SJCRH30 (cell line): ENCODE data around the gene NDUFS7. TPM values are rescaled to one million over a fixed set of nuclear protein-coding genes. Genes with fewer than 3 reads are reported as not detected.

Source experiments
- DNase-seq, 2 experiments: peaks; one replicate each; pipeline ENCODE4 v3.0.0-alpha.2; 2015 to 2020
- H3K27ac ChIP-seq: fragments of 250-450 bp; sonication (Bioruptor Pico); 2 replicates; pipeline ENCODE4 v1.5.1; 2020; ENCODE audit warnings: mild to moderate bottlenecking, moderate library complexity
- H3K27me3 ChIP-seq: fragments of 250-450 bp; sonication (Bioruptor Pico); 2 replicates; pipeline ENCODE4 v1.5.1; 2020; ENCODE audit warnings: mild to moderate bottlenecking, moderate library complexity
- H3K36me3 ChIP-seq: fragments of 250-450 bp; sonication (Bioruptor Pico); 2 replicates; pipeline ENCODE4 v1.5.1; 2020; ENCODE audit warnings: mild to moderate bottlenecking, moderate library complexity
- H3K4me1 ChIP-seq: fragments of 250-450 bp; sonication (Bioruptor Pico); 2 replicates; pipeline ENCODE4 v1.5.1; 2020; ENCODE audit warnings: mild to moderate bottlenecking, moderate library complexity
- H3K4me3 ChIP-seq: fragments of 250-450 bp; sonication (Bioruptor Pico); 2 replicates; pipeline ENCODE4 v1.5.1; 2020; ENCODE audit warnings: mild to moderate bottlenecking, moderate library complexity
- H3K9me3 ChIP-seq: fragments of 250-450 bp; sonication (Bioruptor Pico); replicated peaks from 2 replicates; pipeline ENCODE4 v1.5.1; 2020; ENCODE audit warnings: mild to moderate bottlenecking, moderate library complexity
- total RNA-seq: library from RNA; depleted of rRNA; stranded (reverse); fragments of >200 nt; shearing (Covaris generic); gene quantifications from 2 replicates; pipeline ENCODE4 v1.2.3, GENCODE V29; 2014

NDUFS7 gene
- total RNA-seq, 1 experiment from 2014 or later: 31.4 TPM

DNA sequence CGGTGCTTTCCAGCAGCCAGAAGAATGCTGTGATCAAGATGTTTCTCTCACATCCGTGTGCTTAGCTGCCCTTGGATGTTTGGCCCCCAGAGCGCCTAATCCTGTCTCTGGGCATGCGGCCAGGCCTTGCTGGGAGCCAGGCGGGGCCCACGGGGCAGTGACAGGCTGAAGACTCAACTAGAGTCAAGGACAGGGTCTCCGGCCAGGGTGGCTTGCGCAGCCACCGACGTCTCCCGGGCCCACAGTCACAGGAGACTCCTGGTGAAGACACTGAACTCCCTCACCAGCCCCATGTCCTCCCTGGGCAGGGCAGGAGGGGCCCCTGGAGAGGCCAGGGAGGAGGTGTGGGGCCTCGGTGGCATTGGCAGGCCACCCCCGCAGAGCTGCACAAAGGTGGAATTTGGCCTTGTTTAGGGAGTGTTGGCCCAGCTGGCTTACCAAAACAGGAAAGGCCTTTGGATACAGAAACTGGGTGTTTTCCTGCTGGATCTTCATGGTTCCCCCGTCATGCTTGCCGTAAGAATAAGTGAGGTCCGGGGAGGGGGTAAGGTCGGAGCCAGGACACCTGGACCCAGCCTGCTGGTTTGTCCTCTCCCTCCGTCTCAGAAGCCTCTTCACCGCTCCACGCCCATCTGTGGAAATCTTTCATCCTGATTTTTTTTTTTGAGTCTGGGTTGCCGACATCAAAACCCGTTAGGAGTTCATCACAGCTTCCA is 10.0 kb upstream of the NDUFS7 start:
- H3K4me3 ChIP-seq: no peak overlapping the region
- H3K9me3 ChIP-seq: no peaks in the 10 kb centered on the region
- H3K27ac ChIP-seq: no peak overlapping the region
- no peaks in the 10 kb centered on the region for H3K27me3 ChIP-seq
- DNase-seq: peak; percentile 56
- H3K4me1 ChIP-seq: peaks cover 5% of the 10 kb centered on the region; the same call in 1 of the 2 replicates
- H3K36me3 ChIP-seq: peaks cover 38% of the 10 kb centered on the region

- Histone ChIP-seq H3K27me3 (no peaks in the 10 kb centered on the region), H3K36me3 (peaks cover 36% of the 10 kb centered on the region), H3K27ac (no peak overlapping the region), H3K4me1 (peaks cover 5% of the 10 kb centered on the region; the same call in 1 of the 2 replicates), H3K4me3 (no peak overlapping the region), H3K9me3 (no peaks in the 10 kb centered on the region)
- DNase-seq: no peak
Observed at GRCh38 chr19:1374250-1374577, 9.5 kb upstream of the NDUFS7 start.

DNA sequence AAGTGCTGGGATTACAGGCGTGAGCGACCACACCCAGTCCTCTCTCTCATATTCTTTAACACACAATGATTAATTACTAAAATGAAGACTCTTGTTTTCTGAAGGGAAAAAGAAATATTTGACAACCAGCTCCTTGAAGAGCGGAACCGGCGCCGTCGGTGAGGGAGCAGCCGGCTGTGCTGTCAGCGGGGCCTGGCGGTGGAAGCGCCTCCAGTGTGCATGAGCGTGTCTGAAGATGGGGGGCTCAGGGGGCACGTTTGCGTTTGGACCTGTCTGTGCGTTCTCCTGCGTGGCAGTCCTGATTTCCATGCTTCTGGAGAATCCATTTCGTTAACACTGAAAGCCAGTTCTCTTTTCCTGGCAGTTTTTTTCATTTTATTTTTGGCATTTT is 7.3 kb upstream of the NDUFS7 start:
- no peak overlapping the region for H3K4me3 ChIP-seq
- no peaks in the 10 kb centered on the region for H3K27me3 ChIP-seq
- peaks cover 10% of the 10 kb centered on the region for H3K4me1 ChIP-seq
- DNase-seq: no peak
- no peaks in the 10 kb centered on the region for H3K9me3 ChIP-seq
- H3K36me3 ChIP-seq: peaks cover 22% of the 10 kb centered on the region
- no peak overlapping the region for H3K27ac ChIP-seq

- Histone ChIP-seq H3K9me3 (no peaks in the 10 kb centered on the region), H3K4me1 (peaks cover 10% of the 10 kb centered on the region), H3K36me3 (peaks cover 18% of the 10 kb centered on the region), H3K27ac (no peak overlapping the region), H3K27me3 (no peaks in the 10 kb centered on the region), H3K4me3 (no peak overlapping the region)
- no peak for DNase-seq
Observed at GRCh38 chr19:1377176-1377964, 6.3 kb upstream of the NDUFS7 start.

- Histone ChIP-seq H3K4me3 (no peak overlapping the region), H3K4me1 (peaks cover 7% of the 10 kb centered on the region), H3K9me3 (no peaks in the 10 kb centered on the region), H3K27me3 (no peaks in the 10 kb centered on the region), H3K36me3 (peaks cover 10% of the 10 kb centered on the region), H3K27ac (no peak overlapping the region)
- DNase-seq: no peak
Observed at GRCh38 chr19:1377965-1378785, 5.5 kb upstream of the NDUFS7 start.

DNA sequence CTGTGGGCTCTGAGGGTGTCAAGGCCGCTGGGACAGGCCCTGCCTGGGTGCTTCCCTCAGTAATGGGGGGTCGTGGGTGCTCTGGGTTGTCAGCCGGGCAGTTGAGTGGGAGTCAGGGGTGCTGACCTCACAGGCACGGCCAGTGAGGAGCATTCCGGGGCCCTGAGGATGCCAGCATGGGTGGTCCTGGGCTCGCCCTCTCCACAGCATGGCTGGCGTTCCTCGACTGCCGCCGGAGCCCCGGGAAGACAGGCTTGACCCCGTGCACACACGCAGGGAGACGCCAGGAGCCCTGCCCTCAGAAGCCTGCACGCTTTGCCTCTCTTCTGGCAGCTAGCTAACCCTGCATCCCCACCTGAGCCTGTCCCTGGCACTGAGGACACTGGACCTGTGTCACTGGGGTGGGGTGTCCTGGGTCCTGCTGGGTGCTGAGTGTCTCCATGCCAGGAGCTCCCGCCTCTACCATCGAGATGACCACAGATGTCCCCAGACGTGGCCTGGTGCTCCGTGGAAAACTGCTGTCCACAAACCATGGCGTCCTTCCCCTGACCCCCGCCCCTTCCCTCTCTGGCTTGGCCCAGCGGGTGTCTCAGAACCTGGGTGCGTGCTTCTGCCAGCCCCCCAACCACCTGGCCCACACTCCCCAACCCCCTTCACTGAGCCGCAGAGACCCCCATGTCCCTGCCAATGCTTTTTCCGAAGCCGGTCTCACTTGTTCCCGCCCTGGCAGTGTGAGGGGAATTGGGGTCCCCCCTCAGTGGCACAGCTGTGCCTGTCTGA is 4.4 kb upstream of the NDUFS7 start:
- H3K4me3 ChIP-seq: no peak overlapping the region
- no peaks in the 10 kb centered on the region for H3K27me3 ChIP-seq
- DNase-seq: no peak
- H3K36me3 ChIP-seq: peaks cover 8% of the 10 kb centered on the region
- no peaks in the 10 kb centered on the region for H3K9me3 ChIP-seq
- no peak overlapping the region for H3K27ac ChIP-seq
- H3K4me1 ChIP-seq: peaks cover 5% of the 10 kb centered on the region

DNA sequence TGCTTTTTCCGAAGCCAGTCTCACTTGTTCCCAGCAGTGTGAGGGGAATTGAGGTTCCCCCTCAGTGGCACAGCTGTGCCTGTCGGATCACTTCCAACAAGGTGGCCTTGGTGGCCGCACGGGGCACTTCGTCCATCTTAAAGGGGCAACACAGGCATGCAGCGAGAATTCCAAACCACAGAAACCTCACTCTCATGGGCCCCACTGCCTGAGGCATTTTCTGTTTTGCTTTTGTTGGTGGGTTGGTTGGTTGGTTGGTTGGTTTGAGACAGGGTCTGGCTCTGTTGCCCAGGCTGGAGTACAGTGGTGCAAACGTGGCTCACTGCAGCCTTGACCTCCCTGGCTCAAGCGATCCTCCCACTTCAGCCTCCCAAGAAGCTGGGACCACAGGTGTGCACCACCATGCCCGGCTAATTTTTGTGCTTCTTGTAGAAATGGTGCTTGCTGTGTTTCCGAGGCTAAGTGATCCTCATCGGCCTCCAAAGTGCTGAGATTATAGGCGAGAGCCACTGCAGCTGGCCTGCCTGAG is 3.7 kb upstream of the NDUFS7 start:
- Histone ChIP-seq H3K4me3 (no peak overlapping the region), H3K36me3 (peaks cover 4% of the 10 kb centered on the region), H3K27me3 (no peaks in the 10 kb centered on the region), H3K27ac (no peak overlapping the region), H3K9me3 (no peaks in the 10 kb centered on the region), H3K4me1 (peaks cover 5% of the 10 kb centered on the region)
- peak; percentile 35 to 53 for DNase-seq

DNA sequence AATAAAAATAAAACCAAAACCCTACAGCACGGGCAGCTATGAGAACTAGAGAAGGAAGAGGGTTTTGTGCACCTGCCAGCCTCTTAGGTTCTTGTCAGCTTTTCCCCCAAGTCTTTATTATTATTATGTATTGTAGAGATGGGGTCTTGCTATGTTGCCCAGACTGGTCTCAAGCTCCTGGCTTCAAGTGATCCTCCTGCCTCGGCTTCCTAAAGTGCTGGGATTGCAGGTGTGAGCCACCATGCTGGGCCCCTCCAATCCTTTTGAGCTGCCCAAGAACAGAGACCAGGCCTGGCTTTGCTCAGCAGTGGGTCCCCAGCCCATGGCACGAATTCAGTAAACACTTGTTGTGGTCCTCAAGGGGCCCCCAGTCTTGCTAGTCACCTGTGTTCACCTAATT is 1.5 kb upstream of the NDUFS7 start:
- H3K36me3 ChIP-seq: no peaks in the 10 kb centered on the region; the same call in 1 of the 2 replicates

GRCh38 chr19:1383017-1383311 is 743 bp upstream of the NDUFS7 start:
- DNase-seq: no peak

More for the DNA sequence above, 1.5 kb upstream of the NDUFS7 start:
- Histone ChIP-seq H3K9me3 (no peaks in the 10 kb centered on the region), H3K4me3 (no peak overlapping the region), H3K27ac (no peak overlapping the region), H3K27me3 (no peaks in the 10 kb centered on the region), H3K4me1 (peaks cover 5% of the 10 kb centered on the region)
- no peak for DNase-seq

DNA sequence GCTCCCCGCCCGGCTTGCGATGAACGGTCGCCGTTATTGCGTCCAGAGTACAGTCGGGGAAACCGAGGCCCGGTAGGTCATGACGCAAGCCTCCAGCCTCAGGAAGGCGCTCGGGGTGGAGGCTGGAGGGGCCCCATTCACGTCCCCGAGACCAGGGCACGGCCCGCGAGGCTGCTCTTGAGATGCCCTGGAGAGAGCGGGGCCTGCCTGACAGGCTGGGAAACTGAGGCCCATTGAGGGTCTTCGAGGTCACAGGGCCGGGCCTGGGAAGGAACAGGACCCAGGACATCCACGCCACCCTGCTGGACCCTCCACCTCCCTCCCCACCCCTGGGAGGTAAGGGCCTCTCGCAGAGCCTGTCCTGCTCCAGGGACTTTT is 367 bp downstream of the NDUFS7 start:
- peak overlapping the region; percentile 38 for H3K27ac ChIP-seq
- H3K9me3 ChIP-seq: no peaks in the 10 kb centered on the region
- no peaks in the 10 kb centered on the region for H3K27me3 ChIP-seq
- peak overlapping the region; percentile 86 for H3K4me3 ChIP-seq
- DNase-seq: no peak
- H3K36me3 ChIP-seq: no peaks in the 10 kb centered on the region
- peaks cover 5% of the 10 kb centered on the region for H3K4me1 ChIP-seq

More at GRCh38 chr19:1383017-1383311, 743 bp upstream of the NDUFS7 start:
- H3K9me3 ChIP-seq: no peaks in the 10 kb centered on the region
- no peaks in the 10 kb centered on the region for H3K27me3 ChIP-seq
- no peak overlapping the region for H3K27ac ChIP-seq
- H3K36me3 ChIP-seq: no peaks in the 10 kb centered on the region
- H3K4me3 ChIP-seq: no peak overlapping the region
- H3K4me1 ChIP-seq: peaks cover 5% of the 10 kb centered on the region

DNA sequence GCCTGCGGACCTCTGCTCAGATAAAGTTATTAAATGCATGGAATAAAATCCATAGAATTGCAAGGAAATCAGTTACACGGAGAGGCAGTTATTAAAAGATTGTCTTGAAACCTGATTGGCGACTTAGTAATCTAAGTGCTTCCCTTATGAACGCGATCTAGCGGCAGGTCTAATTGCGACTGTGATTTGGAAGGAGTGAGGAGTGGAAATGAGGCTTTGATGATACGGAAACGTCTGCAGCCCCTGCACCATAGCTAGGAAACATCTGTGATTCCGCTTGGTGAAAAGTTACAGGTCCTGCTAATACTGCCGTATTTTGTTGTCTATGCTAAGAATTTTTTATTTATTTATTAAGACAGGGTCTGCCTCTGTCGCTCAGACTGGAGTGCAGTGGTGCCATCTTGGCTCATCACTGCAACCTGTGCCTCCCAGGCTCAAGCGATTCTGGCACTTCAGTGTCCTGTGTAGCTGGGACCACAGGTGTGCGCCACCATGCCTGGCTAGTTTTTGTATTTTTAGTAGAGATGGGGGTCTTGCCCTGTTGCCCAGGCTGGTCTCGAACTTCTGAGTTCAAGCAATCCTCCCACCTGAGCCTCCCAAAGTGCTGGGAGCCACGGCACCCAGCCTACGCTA is 887 bp downstream of the NDUFS7 start:
- no peaks in the 10 kb centered on the region for H3K27me3 ChIP-seq
- H3K4me3 ChIP-seq: peak overlapping the region; percentile 86
- H3K36me3 ChIP-seq: no peaks in the 10 kb centered on the region
- H3K9me3 ChIP-seq: no peaks in the 10 kb centered on the region
- H3K4me1 ChIP-seq: peaks cover 5% of the 10 kb centered on the region
- no peak for DNase-seq
- H3K27ac ChIP-seq: no peak overlapping the region

DNA sequence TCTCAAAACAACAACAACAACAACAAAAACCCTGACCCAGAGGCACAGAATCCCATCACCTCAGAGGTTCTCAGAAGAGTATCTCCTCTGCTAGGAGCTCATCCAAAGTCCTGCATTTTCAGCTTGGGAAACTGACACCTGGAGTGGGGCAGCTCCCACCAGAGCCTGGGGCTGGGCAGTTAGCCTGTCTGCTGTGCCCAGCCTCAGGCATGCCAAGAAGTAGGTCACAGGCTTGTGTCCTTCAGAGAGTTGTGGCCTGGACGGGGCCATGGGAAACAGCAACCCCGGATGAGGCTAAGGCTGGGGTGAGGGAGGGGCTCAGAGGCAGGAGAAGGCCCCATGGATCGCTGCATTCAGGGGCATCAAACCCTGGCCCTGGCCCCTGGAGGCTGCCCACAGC is 2.1 kb downstream of the NDUFS7 start:
- H3K36me3 ChIP-seq: no peaks in the 10 kb centered on the region; the same call in 1 of the 2 replicates
- no peak for DNase-seq
- H3K27me3 ChIP-seq: no peaks in the 10 kb centered on the region
- no peaks in the 10 kb centered on the region for H3K9me3 ChIP-seq
- H3K4me3 ChIP-seq: no peak overlapping the region
- peaks cover 5% of the 10 kb centered on the region for H3K4me1 ChIP-seq
- no peak overlapping the region for H3K27ac ChIP-seq

DNA sequence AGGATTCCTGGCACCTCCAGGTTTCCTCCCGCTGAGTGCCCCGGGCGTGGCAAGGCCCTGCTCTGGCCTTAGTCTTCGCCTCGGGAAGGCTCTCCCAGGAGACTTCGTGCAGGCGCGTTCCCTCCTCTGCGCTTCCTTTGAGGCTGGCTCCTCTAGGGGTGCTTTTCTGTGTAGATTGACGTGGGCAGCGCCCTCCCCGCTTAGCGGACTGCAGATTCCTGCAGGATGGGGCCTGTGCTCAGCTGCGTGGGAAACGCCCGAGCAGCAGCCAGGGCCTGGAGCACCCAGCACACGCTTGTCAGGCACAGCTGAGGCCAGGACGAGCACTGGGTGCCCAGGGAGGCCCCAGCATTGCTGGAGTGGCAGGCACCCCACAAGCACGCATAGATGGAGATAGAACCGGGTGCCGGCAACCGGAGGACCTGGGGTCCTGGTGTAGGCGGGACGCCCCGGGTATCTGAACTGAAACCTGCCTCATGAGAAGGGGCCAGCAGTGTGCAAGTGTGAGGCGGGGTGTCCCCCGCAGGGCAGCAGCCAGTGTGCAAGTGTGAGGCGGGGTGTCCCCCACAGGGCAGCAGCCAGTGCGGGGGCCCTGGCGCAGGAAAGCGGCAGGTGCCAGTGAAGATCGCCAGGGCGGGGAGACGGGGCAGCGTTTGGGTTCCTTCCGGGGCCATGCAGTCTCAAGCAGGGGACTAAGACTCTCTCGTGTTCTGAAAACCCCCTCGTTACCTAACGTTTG is 3.4 kb downstream of the NDUFS7 start:
- no peaks in the 10 kb centered on the region for H3K4me1 ChIP-seq
- H3K9me3 ChIP-seq: no peaks in the 10 kb centered on the region
- no peak overlapping the region for H3K27ac ChIP-seq
- no peak overlapping the region for H3K4me3 ChIP-seq
- no peak for DNase-seq
- H3K27me3 ChIP-seq: no peaks in the 10 kb centered on the region
- H3K36me3 ChIP-seq: peaks cover 2% of the 10 kb centered on the region; the same call in 1 of the 2 replicates
